ENCODE measurements around the gene SLC24A3. TPM values are rescaled to one million over a fixed set of nuclear protein-coding genes. Genes with fewer than 3 reads are reported as not detected.

Gene SLC24A3
- total RNA-seq, 1 donor from 2014 or later = 0.08 TPM

GRCh38 chr20:19456595-19457395, 244.4 kb downstream of the SLC24A3 start:
- no peaks in the 10 kb centered on the region for H3K36me3 ChIP-seq (ENCODE audit: control insufficient read depth, insufficient read depth, low read length)
- DNase-seq (ENCODE audit: low read depth) = no peak
- H3K4me3 ChIP-seq (ENCODE audit: low read depth, low read length) = no peak overlapping the region
- H3K27me3 ChIP-seq (ENCODE audit: control insufficient read depth, insufficient read depth, low read length) = no peaks in the 10 kb centered on the region
- TF ChIP-seq, protein P1, sequence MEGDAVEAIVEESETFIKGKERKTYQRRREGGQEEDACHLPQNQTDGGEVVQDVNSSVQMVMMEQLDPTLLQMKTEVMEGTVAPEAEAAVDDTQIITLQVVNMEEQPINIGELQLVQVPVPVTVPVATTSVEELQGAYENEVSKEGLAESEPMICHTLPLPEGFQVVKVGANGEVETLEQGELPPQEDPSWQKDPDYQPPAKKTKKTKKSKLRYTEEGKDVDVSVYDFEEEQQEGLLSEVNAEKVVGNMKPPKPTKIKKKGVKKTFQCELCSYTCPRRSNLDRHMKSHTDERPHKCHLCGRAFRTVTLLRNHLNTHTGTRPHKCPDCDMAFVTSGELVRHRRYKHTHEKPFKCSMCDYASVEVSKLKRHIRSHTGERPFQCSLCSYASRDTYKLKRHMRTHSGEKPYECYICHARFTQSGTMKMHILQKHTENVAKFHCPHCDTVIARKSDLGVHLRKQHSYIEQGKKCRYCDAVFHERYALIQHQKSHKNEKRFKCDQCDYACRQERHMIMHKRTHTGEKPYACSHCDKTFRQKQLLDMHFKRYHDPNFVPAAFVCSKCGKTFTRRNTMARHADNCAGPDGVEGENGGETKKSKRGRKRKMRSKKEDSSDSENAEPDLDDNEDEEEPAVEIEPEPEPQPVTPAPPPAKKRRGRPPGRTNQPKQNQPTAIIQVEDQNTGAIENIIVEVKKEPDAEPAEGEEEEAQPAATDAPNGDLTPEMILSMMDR (IDR thresholded peaks at IDR 0.05; ENCODE audit: insufficient read depth, low read length, poor library complexity, severe bottlenecking) = no peak

- H3K4me3 ChIP-seq (ENCODE audit: low read depth, low read length) = no peak overlapping the region
- no peaks in the 10 kb centered on the region for H3K27me3 ChIP-seq (ENCODE audit: control insufficient read depth, insufficient read depth, low read length)
- TF ChIP-seq, protein P1 (IDR thresholded peaks at IDR 0.05; ENCODE audit: insufficient read depth, low read length, poor library complexity, severe bottlenecking) = no peak
- no peaks in the 10 kb centered on the region for H3K36me3 ChIP-seq (ENCODE audit: control insufficient read depth, insufficient read depth, low read length)
- DNase-seq (ENCODE audit: low read depth) = no peak
Measured at GRCh38 chr20:19457611-19458010, 245.2 kb downstream of the SLC24A3 start.

DNA sequence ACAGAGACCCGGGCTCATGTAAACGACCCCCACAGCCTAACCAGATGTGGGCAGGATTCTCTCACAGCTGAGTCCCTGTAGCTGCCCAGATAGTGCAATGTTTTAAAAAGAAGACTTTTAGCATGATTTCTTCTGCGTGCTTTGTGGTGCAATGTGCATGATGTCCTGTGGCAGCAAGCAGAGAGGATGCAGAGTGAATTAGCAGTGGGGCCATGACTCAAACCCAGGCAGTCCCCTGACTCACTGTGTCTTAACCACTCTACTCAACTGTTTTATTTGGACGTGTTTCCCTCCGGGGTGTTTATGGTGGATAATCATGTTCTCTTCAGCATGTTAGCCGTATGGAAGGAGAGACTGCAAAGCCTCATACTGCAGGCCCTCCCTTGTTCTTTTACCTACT, 247.9 kb downstream of the SLC24A3 start:
- Histone ChIP-seq H3K27me3 (ENCODE audit: control insufficient read depth, insufficient read depth, low read length) (no peaks in the 10 kb centered on the region), H3K36me3 (ENCODE audit: control insufficient read depth, insufficient read depth, low read length) (no peaks in the 10 kb centered on the region), H3K4me3 (ENCODE audit: low read depth, low read length) (no peak overlapping the region)
- TF ChIP-seq, protein P1 (IDR thresholded peaks at IDR 0.05; ENCODE audit: insufficient read depth, low read length, poor library complexity, severe bottlenecking) = no peak
- no peak for DNase-seq (ENCODE audit: low read depth)

GRCh38 chr20:19462491-19462890, 250.0 kb downstream of the SLC24A3 start:
- H3K4me3 ChIP-seq (ENCODE audit: low read depth, low read length) = no peak overlapping the region
- no peaks in the 10 kb centered on the region for H3K27me3 ChIP-seq (ENCODE audit: control insufficient read depth, insufficient read depth, low read length)
- DNase-seq (ENCODE audit: low read depth) = no peak
- no peaks in the 10 kb centered on the region for H3K36me3 ChIP-seq (ENCODE audit: control insufficient read depth, insufficient read depth, low read length)
- TF ChIP-seq, protein P1 (IDR thresholded peaks at IDR 0.05; ENCODE audit: insufficient read depth, low read length, poor library complexity, severe bottlenecking) = no peak

- Histone ChIP-seq H3K36me3 (ENCODE audit: control insufficient read depth, insufficient read depth, low read length) (no peaks in the 10 kb centered on the region), H3K27me3 (ENCODE audit: control insufficient read depth, insufficient read depth, low read length) (no peaks in the 10 kb centered on the region), H3K4me3 (ENCODE audit: low read depth, low read length) (no peak overlapping the region)
- TF ChIP-seq, protein P1 (IDR thresholded peaks at IDR 0.05; ENCODE audit: insufficient read depth, low read length, poor library complexity, severe bottlenecking) = no peak
- no peak for DNase-seq (ENCODE audit: low read depth)
Measured at GRCh38 chr20:19463597-19463996, 251.2 kb downstream of the SLC24A3 start.

DNA sequence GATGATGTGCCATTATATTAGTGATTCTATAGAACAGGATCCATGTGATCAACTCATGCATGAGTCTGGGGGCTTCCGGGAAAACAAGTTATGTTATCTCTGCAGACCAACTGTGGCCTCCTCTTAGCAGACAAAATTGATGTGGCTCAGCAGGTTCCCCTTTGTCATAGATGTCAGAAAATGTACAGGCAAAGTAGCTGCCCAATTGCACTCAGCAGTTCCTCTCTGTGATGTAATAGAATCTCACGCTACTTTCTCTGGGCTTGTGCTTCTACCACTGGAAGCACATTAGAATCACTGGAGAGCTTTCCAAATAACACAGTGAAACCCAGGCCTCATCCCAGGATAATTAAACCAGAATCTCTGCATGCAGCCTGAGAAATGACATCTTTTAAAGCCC, 253.1 kb downstream of the SLC24A3 start:
- H3K27me3 ChIP-seq (ENCODE audit: control insufficient read depth, insufficient read depth, low read length) = no peaks in the 10 kb centered on the region
- H3K4me3 ChIP-seq (ENCODE audit: low read depth, low read length) = no peak overlapping the region
- TF ChIP-seq, protein P1 (IDR thresholded peaks at IDR 0.05; ENCODE audit: insufficient read depth, low read length, poor library complexity, severe bottlenecking) = no peak
- no peak for DNase-seq (ENCODE audit: low read depth)
- no peaks in the 10 kb centered on the region for H3K36me3 ChIP-seq (ENCODE audit: control insufficient read depth, insufficient read depth, low read length)
